ENCODE measurements around the gene RAPGEF4. TPM values are rescaled to one million over a fixed set of nuclear protein-coding genes. Genes with fewer than 3 reads are reported as not detected.

Gene RAPGEF4
- total and polyA plus RNA-seq, 8 donors: 3.6 to 23.7 (median 9.8) TPM; not detected in 1

GRCh38 chr2:172768401-172768800, 32.8 kb downstream of the RAPGEF4 start:
- TF ChIP-seq EP300 (IDR thresholded peaks at IDR 0.05): no peak
- TF ChIP-seq POLR2AphosphoS5 (IDR thresholded peaks at IDR 0.05): no peak
- no peak for TF ChIP-seq POLR2A (IDR thresholded peaks at IDR 0.05)
- TF ChIP-seq, protein P1, sequence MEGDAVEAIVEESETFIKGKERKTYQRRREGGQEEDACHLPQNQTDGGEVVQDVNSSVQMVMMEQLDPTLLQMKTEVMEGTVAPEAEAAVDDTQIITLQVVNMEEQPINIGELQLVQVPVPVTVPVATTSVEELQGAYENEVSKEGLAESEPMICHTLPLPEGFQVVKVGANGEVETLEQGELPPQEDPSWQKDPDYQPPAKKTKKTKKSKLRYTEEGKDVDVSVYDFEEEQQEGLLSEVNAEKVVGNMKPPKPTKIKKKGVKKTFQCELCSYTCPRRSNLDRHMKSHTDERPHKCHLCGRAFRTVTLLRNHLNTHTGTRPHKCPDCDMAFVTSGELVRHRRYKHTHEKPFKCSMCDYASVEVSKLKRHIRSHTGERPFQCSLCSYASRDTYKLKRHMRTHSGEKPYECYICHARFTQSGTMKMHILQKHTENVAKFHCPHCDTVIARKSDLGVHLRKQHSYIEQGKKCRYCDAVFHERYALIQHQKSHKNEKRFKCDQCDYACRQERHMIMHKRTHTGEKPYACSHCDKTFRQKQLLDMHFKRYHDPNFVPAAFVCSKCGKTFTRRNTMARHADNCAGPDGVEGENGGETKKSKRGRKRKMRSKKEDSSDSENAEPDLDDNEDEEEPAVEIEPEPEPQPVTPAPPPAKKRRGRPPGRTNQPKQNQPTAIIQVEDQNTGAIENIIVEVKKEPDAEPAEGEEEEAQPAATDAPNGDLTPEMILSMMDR (IDR thresholded peaks at IDR 0.05): no peak
- 89 to 96% (median 95%) methylated on average over 4 of the region's 4 CpGs for WGBS, 5 donors
- intact Hi-C loops (cut with DNase I; ENCODE audit: low total_unique reads): no loop called here

DNA sequence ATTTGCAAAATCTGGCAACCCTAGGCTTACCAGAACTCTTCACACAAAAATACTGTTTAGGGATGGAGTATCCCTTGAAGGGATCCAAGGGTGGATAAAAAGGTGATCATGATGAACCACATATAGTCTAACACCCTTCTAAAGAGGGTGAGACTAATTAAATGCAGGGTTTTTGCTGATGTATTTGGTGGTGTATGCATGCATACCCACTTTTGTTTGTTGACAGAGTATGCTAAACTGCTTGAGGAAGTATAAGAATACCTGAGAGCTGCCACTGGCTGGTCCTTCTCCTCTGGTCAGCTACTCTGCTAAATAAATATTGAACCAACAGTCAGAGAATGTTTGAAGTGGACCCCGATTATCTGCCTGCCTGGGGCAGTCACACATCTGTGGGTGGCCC, 34.2 kb downstream of the RAPGEF4 start:
- TF ChIP-seq EP300 (IDR thresholded peaks at IDR 0.05) (no peak), POLR2AphosphoS5 (IDR thresholded peaks at IDR 0.05) (no peak), POLR2A (IDR thresholded peaks at IDR 0.05) (no peak)
- TF ChIP-seq, protein P1 (IDR thresholded peaks at IDR 0.05): no peak
- Histone ChIP-seq H3K4me1 (no peaks in the 10 kb centered on the region), H3K27ac (no peak overlapping the region), H3K9me3 (no peaks in the 10 kb centered on the region), H3K27me3 (no peaks in the 10 kb centered on the region), H3K4me3 (no peak overlapping the region), H3K36me3 (no peaks in the 10 kb centered on the region)
- WGBS, 5 donors: 29 to 50% (median 39%) methylated on average over 1 of the region's 1 CpG
- intact Hi-C loops (cut with DNase I; ENCODE audit: low total_unique reads): no loop called here
- no peak for DNase-seq

More at GRCh38 chr2:172768401-172768800, 32.8 kb downstream of the RAPGEF4 start:
- Histone ChIP-seq H3K27me3 (no peaks in the 10 kb centered on the region), H3K9me3 (no peaks in the 10 kb centered on the region), H3K4me1 (no peaks in the 10 kb centered on the region), H3K27ac (no peak overlapping the region), H3K4me3 (no peak overlapping the region), H3K36me3 (no peaks in the 10 kb centered on the region)
- no peak for DNase-seq

- TF ChIP-seq POLR2AphosphoS5 (IDR thresholded peaks at IDR 0.05) (no peak), POLR2A (IDR thresholded peaks at IDR 0.05) (no peak), EP300 (IDR thresholded peaks at IDR 0.05) (no peak)
- TF ChIP-seq, protein P1 (IDR thresholded peaks at IDR 0.05): no peak
- no peaks in the 10 kb centered on the region for H3K9me3 ChIP-seq
- H3K4me3 ChIP-seq: no peak overlapping the region
- intact Hi-C loops (cut with DNase I; ENCODE audit: low total_unique reads): no loop called here
- H3K27me3 ChIP-seq: no peaks in the 10 kb centered on the region
- no peak overlapping the region for H3K27ac ChIP-seq
- no peaks in the 10 kb centered on the region for H3K4me1 ChIP-seq
- no peaks in the 10 kb centered on the region for H3K36me3 ChIP-seq
- DNase-seq: no peak
Observed at GRCh38 chr2:172770887-172771286, 35.2 kb downstream of the RAPGEF4 start.

- peak; percentile 27 to 54 for DNase-seq
- H3K27ac ChIP-seq: no peak overlapping the region
- TF ChIP-seq, protein P1 (IDR thresholded peaks at IDR 0.05): no peak
- TF ChIP-seq POLR2A (IDR thresholded peaks at IDR 0.05) (no peak), POLR2AphosphoS5 (IDR thresholded peaks at IDR 0.05) (peak in 2 of 3 donors; percentile 24 to 37), EP300 (IDR thresholded peaks at IDR 0.05) (no peak)
- no peaks in the 10 kb centered on the region for H3K4me1 ChIP-seq
- intact Hi-C loops (cut with DNase I; ENCODE audit: low total_unique reads): no loop called here
- H3K27me3 ChIP-seq: no peaks in the 10 kb centered on the region
- no peak overlapping the region for H3K4me3 ChIP-seq
- no peaks in the 10 kb centered on the region for H3K36me3 ChIP-seq
- 46 to 60% (median 50%) methylated on average over 5 of the region's 5 CpGs for WGBS, 5 donors
- peaks cover 0 to 3% (median 0%) of the 10 kb centered on the region in 4 donors for H3K9me3 ChIP-seq
Observed at GRCh38 chr2:172772633-172773032, 37.0 kb downstream of the RAPGEF4 start.

Data from stomach (tissue), 9 donors.